Body of pancreas (tissue), 4 donors: ENCODE data around the gene MED16. TPM values are rescaled to one million over a fixed set of nuclear protein-coding genes. Genes with fewer than 3 reads are reported as not detected.

Experiments
- ATAC-seq: fragments of 150-250 bp; one replicate; pipeline ENCODE4 v1.9.1; 2016
- DNase-seq, 4 donors: peaks; one replicate each; pipeline ENCODE4 v3.0.0-alpha.2; 2019
- H3K27ac ChIP-seq, 4 donors: fragments of 200-600 bp; sonication (generic); 1 replicate in 3 of 4; 2 replicates in 1 of 4; pipeline versions ENCODE4 v1.5.1 to v1.6.1; 2016 to 2019; ENCODE audit warnings: mild to moderate bottlenecking in 1 of 4, mixed read lengths in 1 of 4, moderate library complexity in 1 of 4
- H3K27me3 ChIP-seq, 2 donors: fragments of 200-600 bp; sonication (generic); one replicate each; pipeline ENCODE4 v1.6.0; 2016; ENCODE audit warnings: mild to moderate bottlenecking in 1 of 2
- H3K36me3 ChIP-seq, 2 donors: fragments of 200-600 bp; sonication (generic); replicated peaks in 1 of 2; 2 replicates each; pipeline ENCODE4 v1.5.1; 2016; ENCODE audit warnings: low read depth in 2 of 2; ENCODE audit not compliant: insufficient read depth in 1 of 2
- H3K4me1 ChIP-seq: fragments of 200-600 bp; sonication (generic); one replicate; pipeline ENCODE4 v1.6.0; 2016
- H3K4me3 ChIP-seq, 2 donors: fragments of 200-600 bp; sonication (generic); 1 replicate in 1 of 2; 2 replicates in 1 of 2; pipeline ENCODE4 v1.5.1; 2016 to 2019
- H3K9me3 ChIP-seq, 3 donors: fragments of 200-600 bp; sonication (generic); 1 replicate in 2 of 3; 2 replicates in 1 of 3; pipeline ENCODE4 v1.5.1; 2016
- POLR2A ChIP-seq, 3 donors: fragments of 450-650 bp; IDR thresholded peaks; one replicate each; pipeline ENCODE4 v1.6.1; 2016; ENCODE audit warnings: antibody characterized with exemption in 3 of 3, mild to moderate bottlenecking in 2 of 3
- WGBS, 2 donors: methylation state at CpG; one replicate each; pipeline ENCODE4 v1.1.5; 2017; 5-methylcytosine and 5-hydroxymethylcytosine counted together
- intact Hi-C: fragments of 100-400 bp; cut with DNase I; formaldehyde crosslinking; loops from one replicate; pipeline ENCODE4 v1.15.1; 2023
- total RNA-seq, 2 donors: library from RNA; depleted of rRNA; stranded (reverse); fragments of >200 nt; gene quantifications; one replicate each; pipeline ENCODE4 v1.1.0, GENCODE V29; 2016
- TF ChIP-seq, protein P1 (sequence below), 7 experiments: fragments of 450-650 bp in 4 of 7; fragments of 200-600 bp in 3 of 7; sonication (generic) in 3 of 7; IDR thresholded peaks; one replicate each; pipeline ENCODE4 v1.5.1; 2016 to 2019; ENCODE audit warnings: antibody characterized with exemption in 7 of 7

Gene MED16
- total RNA-seq, 2 donors from 2014 or later, result 35.0 to 49.8 TPM

DNA sequence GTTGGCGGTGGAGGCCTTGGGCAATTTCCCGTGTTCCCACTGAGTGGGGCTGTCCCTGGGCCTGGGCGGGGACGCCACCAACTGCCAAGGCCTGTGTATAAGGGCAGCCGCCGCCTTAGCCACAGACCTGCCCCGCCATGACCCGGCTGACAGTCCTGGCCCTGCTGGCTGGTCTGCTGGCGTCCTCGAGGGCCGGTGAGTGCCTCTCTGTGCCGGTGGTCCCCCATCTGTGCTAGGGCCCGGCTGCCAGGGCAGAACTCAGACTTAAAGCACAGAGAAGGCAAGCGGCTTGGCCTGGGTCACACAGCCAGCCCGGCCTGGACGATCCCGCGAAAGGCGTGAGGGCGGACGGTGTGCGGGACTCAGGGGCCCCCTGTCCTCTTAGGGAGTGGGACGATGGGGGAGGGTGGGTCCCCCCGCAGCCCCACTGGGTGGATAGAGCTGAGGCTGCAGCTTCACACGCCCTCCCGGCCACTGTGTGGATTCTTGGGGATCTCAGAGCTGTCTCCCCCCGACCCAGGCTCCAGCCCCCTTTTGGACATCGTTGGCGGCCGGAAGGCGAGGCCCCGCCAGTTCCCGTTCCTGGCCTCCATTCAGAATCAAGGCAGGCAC is 65.2 kb downstream of the MED16 start, which contains the start of gene AZU1:
AZU1 (plus strand) TSS at position 128 of the 612 bp plus-strand sequence; CDS start at position 138, 10 bp downstream.
- Histone ChIP-seq H3K36me3 (no peaks in the 10 kb centered on the region), H3K9me3 (no peaks in the 10 kb centered on the region), H3K4me1 (peaks cover 15% of the 10 kb centered on the region), H3K27ac (no peak within 1 kb of the TSS), H3K4me3 (no peak within 1 kb of the TSS), H3K27me3 (peaks cover 0 to under 1% of the 10 kb centered on the region in 2 donors)
- no peak for TF ChIP-seq POLR2A (IDR thresholded peaks at IDR 0.05)
- 70 to 81% methylated on average over 14 to 27 of the region's 33 CpGs for WGBS, 2 donors
- DNase-seq (peak in 1 of 4 donors; percentile 42), ATAC-seq (no peak)
- intact Hi-C loops, result no loop called here

DNA sequence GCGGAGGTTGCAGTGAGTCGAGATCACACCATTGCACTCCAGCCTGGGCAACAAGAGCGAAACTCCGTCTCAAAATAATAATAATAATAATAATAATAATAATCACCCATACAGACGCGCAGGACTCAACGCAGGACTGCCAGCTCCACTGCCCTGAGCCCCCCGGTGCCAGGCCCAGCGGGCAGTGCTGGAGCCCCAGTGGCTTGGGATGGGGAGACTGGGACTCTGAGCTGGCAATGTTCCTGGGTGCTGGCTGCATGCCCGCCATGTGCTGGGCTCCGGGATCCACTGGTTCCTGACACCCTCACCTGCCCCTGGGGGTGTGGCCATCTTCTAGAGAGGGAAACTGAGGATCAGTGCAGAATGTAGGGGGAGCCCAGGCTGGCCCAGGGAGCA is 65.7 kb downstream of the MED16 start:
- no peak overlapping the region for H3K27ac ChIP-seq
- peaks cover 16% of the 10 kb centered on the region for H3K4me1 ChIP-seq
- WGBS, 2 donors, result 74 to 95% methylated on average over 9 to 10 of the region's 11 CpGs
- TF ChIP-seq, protein P1, sequence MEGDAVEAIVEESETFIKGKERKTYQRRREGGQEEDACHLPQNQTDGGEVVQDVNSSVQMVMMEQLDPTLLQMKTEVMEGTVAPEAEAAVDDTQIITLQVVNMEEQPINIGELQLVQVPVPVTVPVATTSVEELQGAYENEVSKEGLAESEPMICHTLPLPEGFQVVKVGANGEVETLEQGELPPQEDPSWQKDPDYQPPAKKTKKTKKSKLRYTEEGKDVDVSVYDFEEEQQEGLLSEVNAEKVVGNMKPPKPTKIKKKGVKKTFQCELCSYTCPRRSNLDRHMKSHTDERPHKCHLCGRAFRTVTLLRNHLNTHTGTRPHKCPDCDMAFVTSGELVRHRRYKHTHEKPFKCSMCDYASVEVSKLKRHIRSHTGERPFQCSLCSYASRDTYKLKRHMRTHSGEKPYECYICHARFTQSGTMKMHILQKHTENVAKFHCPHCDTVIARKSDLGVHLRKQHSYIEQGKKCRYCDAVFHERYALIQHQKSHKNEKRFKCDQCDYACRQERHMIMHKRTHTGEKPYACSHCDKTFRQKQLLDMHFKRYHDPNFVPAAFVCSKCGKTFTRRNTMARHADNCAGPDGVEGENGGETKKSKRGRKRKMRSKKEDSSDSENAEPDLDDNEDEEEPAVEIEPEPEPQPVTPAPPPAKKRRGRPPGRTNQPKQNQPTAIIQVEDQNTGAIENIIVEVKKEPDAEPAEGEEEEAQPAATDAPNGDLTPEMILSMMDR (IDR thresholded peaks at IDR 0.05), result no peak
- TF ChIP-seq POLR2A (IDR thresholded peaks at IDR 0.05), result no peak
- intact Hi-C loops, result no loop called here
- H3K27me3 ChIP-seq, result peaks cover 0 to 5% of the 10 kb centered on the region in 2 donors
- no peaks in the 10 kb centered on the region for H3K36me3 ChIP-seq
- no peaks in the 10 kb centered on the region for H3K9me3 ChIP-seq
- DNase-seq, result no peak
- H3K4me3 ChIP-seq, result no peak overlapping the region
- no peak for ATAC-seq

GRCh38 chr19:825897-826644 is 66.9 kb downstream of the MED16 start:
- H3K4me3 ChIP-seq, result no peak overlapping the region
- H3K27ac ChIP-seq, result no peak overlapping the region
- no peaks in the 10 kb centered on the region for H3K36me3 ChIP-seq
- no peaks in the 10 kb centered on the region for H3K9me3 ChIP-seq
- ATAC-seq, result no peak
- H3K27me3 ChIP-seq, result peaks cover 0 to 10% of the 10 kb centered on the region in 2 donors
- peaks cover 17% of the 10 kb centered on the region for H3K4me1 ChIP-seq
- no peak for DNase-seq
- 75 to 83% methylated on average over 19 of the region's 19 CpGs for WGBS, 2 donors
- intact Hi-C loops, result no loop called here
- TF ChIP-seq, protein P1 (IDR thresholded peaks at IDR 0.05), result no peak
- no peak for TF ChIP-seq POLR2A (IDR thresholded peaks at IDR 0.05)

DNA sequence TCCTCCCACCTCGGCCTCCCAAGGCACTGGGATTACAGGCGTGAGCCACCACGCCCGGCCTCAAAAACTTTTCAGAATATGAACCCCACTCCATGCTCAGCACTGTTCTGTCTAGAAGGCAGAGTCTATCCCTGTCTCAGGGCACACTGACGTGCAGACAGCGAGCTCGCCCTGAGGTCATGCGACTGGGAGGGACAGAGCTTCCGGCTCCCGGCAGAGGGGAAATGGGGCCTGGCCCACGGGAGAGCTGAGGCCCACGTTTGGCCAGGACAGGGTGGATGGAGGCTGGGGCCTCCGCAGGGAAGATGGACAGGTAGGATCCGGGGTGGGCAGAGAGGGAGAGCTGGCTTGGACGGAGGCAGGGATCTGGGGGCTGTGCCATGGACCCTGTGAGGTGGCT is 68.1 kb downstream of the MED16 start:
- H3K4me1 ChIP-seq, result peaks cover 13% of the 10 kb centered on the region
- ATAC-seq, result no peak
- DNase-seq, result no peak
- H3K27me3 ChIP-seq, result peaks cover 0 to 10% of the 10 kb centered on the region in 2 donors
- intact Hi-C loops, result no loop called here
- WGBS, 2 donors, result 79 to 87% methylated on average over 14 of the region's 15 CpGs
- H3K36me3 ChIP-seq, result no peaks in the 10 kb centered on the region
- no peak overlapping the region for H3K4me3 ChIP-seq
- H3K27ac ChIP-seq, result no peak overlapping the region
- no peaks in the 10 kb centered on the region for H3K9me3 ChIP-seq
- TF ChIP-seq, protein P1 (IDR thresholded peaks at IDR 0.05), result no peak
- TF ChIP-seq POLR2A (IDR thresholded peaks at IDR 0.05), result peak in 1 of 3 donors; percentile 9

DNA sequence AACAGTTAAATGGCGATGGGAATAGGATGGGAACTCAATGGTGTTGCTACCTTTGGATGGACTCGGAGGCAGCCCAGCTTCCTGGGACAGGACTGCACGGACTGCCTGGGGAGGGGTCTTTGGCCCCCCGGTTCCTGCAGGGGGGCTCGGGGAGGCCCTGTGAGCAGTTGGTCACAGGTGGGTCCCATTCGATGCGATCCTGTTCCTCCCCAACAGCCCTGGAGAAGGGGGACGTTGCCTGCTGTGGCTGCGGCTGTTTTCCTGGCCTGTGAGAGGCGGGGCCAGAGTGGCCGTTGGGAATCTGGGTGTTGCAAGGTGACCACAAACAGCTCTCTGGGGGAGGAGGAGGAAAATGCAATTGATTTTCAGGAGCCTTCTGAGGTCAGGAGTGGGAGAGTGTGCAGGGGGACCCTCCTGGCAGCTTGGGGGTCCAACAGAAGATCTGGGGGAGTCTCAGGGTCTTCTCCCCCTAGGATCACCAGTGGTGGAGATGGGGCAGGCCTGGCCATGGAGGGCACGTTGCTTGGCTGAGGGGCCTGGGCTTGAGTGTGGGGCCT is 69.3 kb downstream of the MED16 start:
- H3K36me3 ChIP-seq, result no peaks in the 10 kb centered on the region
- 41 to 49% methylated on average over 10 to 12 of the region's 12 CpGs for WGBS, 2 donors
- H3K27ac ChIP-seq, result no peak overlapping the region
- intact Hi-C loops, result no loop called here
- no peak overlapping the region for H3K4me3 ChIP-seq
- peaks cover 13% of the 10 kb centered on the region for H3K4me1 ChIP-seq
- H3K27me3 ChIP-seq, result peaks cover 0 to 10% of the 10 kb centered on the region in 2 donors
- no peaks in the 10 kb centered on the region for H3K9me3 ChIP-seq
- ATAC-seq (no peak), DNase-seq (no peak)
- TF ChIP-seq, protein P1 (IDR thresholded peaks at IDR 0.05), result no peak
- TF ChIP-seq POLR2A (IDR thresholded peaks at IDR 0.05), result no peak
